Mesangial cell (primary cell): ENCODE measurements around the gene AP3S1. TPM values are rescaled to one million over a fixed set of nuclear protein-coding genes. Genes with fewer than 3 reads are reported as not detected.

ENCODE experiments used
- total RNA-seq: library from RNA; depleted of rRNA; stranded (reverse); fragments of >200 nt; gene quantifications from 2 replicates; pipeline ENCODE4 v1.2.3, GENCODE V29; 2015

Gene AP3S1
- total RNA-seq, result 22.2 and 35.2 TPM in 2 replicates

GRCh38 chr5:115841382-115842088, at the start of gene AP3S1, which contains the start of gene ATG12:
Gene AP3S1, plus strand, starts transcription at chr5:115841935. Its CDS starts 103 bp downstream, at chr5:115842038.
Gene ATG12, minus strand, starts transcription at chr5:115841565. Its CDS starts 13 bp downstream, at chr5:115841552.

GRCh38 chr5:115816226-115817081, 25.3 kb upstream of the AP3S1 start, which contains the start of gene CDO1:
Gene CDO1, minus strand, starts transcription at chr5:115816659. Its CDS starts 262 bp downstream, at chr5:115816397.

GRCh38 chr5:115962239-115962564, 120.5 kb downstream of the AP3S1 start, which contains the start of gene LVRN:
Gene LVRN, plus strand, starts transcription at chr5:115962475. Its CDS starts 143 bp downstream, at chr5:115962618.

Other genes with a start within 250 kb of the AP3S1 start
- 0.89 and 2.1 TPM in 2 replicates for gene TICAM2, start 239.5 kb upstream of the AP3S1 start, total RNA-seq
- gene TMED7, start 215.9 kb upstream of the AP3S1 start, total RNA-seq, result 58.3 and 93.7 TPM in 2 replicates
- 1.8 and 6.6 TPM in 2 replicates for gene CDO1, start 25.3 kb upstream of the AP3S1 start, total RNA-seq
- gene ATG12, start 370 bp upstream of the AP3S1 start, total RNA-seq, result 27.5 and 27.6 TPM in 2 replicates
- 0.49 TPM in 1 of 2 replicates, not detected in the other for gene LVRN, start 120.5 kb downstream of the AP3S1 start, total RNA-seq
- not detected in 2 replicates for gene ARL14EPL, start 190.5 kb downstream of the AP3S1 start, total RNA-seq
- gene COMMD10, start 243.1 kb downstream of the AP3S1 start, total RNA-seq, result 22.3 and 23.6 TPM in 2 replicates